ENCODE data around the gene LMO3.
"Not testable (repeated sequence)": the region's sequence is repeated elsewhere in the genome, so short reads cannot be mapped to it uniquely, and the experiment has no call there.

Gene LMO3

GRCh38 chr12:16545836-16546235, 60.1 kb downstream of the LMO3 start:
- DNase-seq (ENCODE audit: low read depth), result no peak

- no peak for DNase-seq (ENCODE audit: low read depth)
These were observed 63.4 kb downstream of the LMO3 start for GRCh38 chr12:16542586-16542985.

GRCh38 chr12:16537652-16538051, 68.3 kb downstream of the LMO3 start:
- not testable (repeated sequence) for DNase-seq (ENCODE audit: low read depth)

- no peak for DNase-seq (ENCODE audit: low read depth)
These were observed 74.3 kb downstream of the LMO3 start for GRCh38 chr12:16531621-16532020.

- DNase-seq (ENCODE audit: low read depth), result no peak
These were observed 75.6 kb downstream of the LMO3 start for GRCh38 chr12:16530268-16530850.

GRCh38 chr12:16526693-16527092, 79.3 kb downstream of the LMO3 start:
- DNase-seq (ENCODE audit: low read depth), result no peak

- DNase-seq (ENCODE audit: low read depth), result no peak
These were observed 81.6 kb downstream of the LMO3 start for GRCh38 chr12:16524378-16524777.

- DNase-seq (ENCODE audit: low read depth), result no peak
These were observed 82.0 kb downstream of the LMO3 start for GRCh38 chr12:16523951-16524331.

- no peak for DNase-seq (ENCODE audit: low read depth)
These were observed 82.5 kb downstream of the LMO3 start for GRCh38 chr12:16523284-16523950.

- DNase-seq (ENCODE audit: low read depth), result no peak
These were observed 85.6 kb downstream of the LMO3 start for GRCh38 chr12:16520328-16520727.

- no peak for DNase-seq (ENCODE audit: low read depth)
These were observed 90.3 kb downstream of the LMO3 start for GRCh38 chr12:16515666-16516065.

- DNase-seq (ENCODE audit: low read depth), result no peak
These were observed 92.7 kb downstream of the LMO3 start for GRCh38 chr12:16513231-16513630.

- no peak for DNase-seq (ENCODE audit: low read depth)
These were observed 96.6 kb downstream of the LMO3 start for GRCh38 chr12:16509411-16509810.

- no peak for DNase-seq (ENCODE audit: low read depth)
These were observed 99.6 kb downstream of the LMO3 start for GRCh38 chr12:16506394-16506793.

- no peak for DNase-seq (ENCODE audit: low read depth)
These were observed 101.8 kb downstream of the LMO3 start for GRCh38 chr12:16504200-16504599.

- DNase-seq (ENCODE audit: low read depth), result no peak
These were observed 106.4 kb downstream of the LMO3 start for GRCh38 chr12:16499611-16500010.
